ENCODE results near the gene DEPDC5.

DNA sequence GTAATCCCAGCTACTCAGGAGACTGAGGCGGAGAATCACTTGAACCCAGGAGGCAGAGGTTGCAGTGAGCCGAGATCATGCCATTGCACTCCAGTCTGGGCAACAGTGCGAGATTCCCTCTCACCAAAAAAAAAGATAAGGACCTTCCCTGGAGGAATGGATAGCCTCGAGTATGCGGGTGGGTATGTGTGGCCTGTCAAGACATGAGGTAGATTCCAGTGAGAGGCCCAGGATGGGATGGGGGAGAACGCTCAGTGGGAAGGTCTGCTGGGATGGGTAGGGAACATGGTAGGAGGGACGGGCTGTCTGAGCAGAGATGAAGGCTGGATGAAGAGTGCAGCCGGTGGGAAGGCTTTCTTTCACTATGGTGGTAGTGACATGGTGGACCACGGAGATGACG, 151.5 kb downstream of the DEPDC5 start:
- TF ChIP-seq ZNF274 (IDR thresholded peaks at IDR 0.05; ENCODE audit: low read depth, low read length) (no peak), YY1 (IDR thresholded peaks at IDR 0.05; ENCODE audit: insufficient read depth, insufficient read length) (no peak), SUZ12 (IDR thresholded peaks at IDR 0.05; ENCODE audit: extremely low read depth, insufficient read depth, insufficient read length) (no peak)

All from NT2/D1 (cell line).